ENCODE measurements around the gene TMEM238L.

DNA sequence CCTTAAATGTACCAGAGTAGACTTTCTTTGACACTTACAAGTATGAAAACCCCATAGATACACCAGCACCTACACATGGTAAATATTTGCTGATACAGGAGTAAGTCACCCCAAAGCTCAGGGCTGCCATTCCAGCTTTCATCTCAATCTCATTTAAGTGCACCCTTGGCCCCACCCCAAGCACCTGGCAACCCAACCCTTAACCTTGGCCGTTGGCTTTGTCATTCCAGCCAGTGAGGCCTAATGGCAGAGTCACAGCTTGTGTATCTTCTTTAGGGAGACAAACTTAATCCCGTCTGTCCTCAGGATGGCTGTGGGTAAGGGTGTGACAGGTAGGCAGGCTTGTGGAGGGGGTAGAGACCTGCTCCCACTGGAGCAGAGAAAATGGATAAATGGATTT lies 42.6 kb downstream of the TMEM238L start:
- TF ChIP-seq POLR2A (IDR thresholded peaks at IDR 0.05; ENCODE audit: low read length): no peak
- no peak for TF ChIP-seq GATA1 (IDR thresholded peaks at IDR 0.05; ENCODE audit: low read depth, low read length)

Measured in erythroblast (primary cell).